Tibial artery (tissue), 4 donors: Measurements from ENCODE around the gene OGFR.

Source experiments
- DNase-seq, 2 donors: peaks; one replicate each; pipeline ENCODE4 v3.0.0-alpha.2; 2019
- H3K27ac ChIP-seq, 2 donors: fragments of 200-600 bp; sonication (generic) in 1 of 2; 1 replicate in 1 of 2; 2 replicates in 1 of 2; pipeline ENCODE4 v1.5.1; 2018 to 2019; ENCODE audit warnings: mild to moderate bottlenecking in 1 of 2
- H3K27me3 ChIP-seq, 2 donors: fragments of 200-600 bp; sonication (generic) in 1 of 2; one replicate each; pipeline versions ENCODE4 v1.5.1 to v1.6.0; 2016 to 2019
- H3K36me3 ChIP-seq, 3 donors: fragments of 200-600 bp; sonication (generic) in 2 of 3; one replicate each; pipeline ENCODE4 v1.5.1; 2016 to 2019; ENCODE audit warnings: mild to moderate bottlenecking in 2 of 3
- H3K4me1 ChIP-seq, 4 donors: fragments of 200-600 bp; sonication (generic) in 2 of 4; 1 replicate in 3 of 4; 2 replicates in 1 of 4; pipeline ENCODE4 v1.5.1; 2016 to 2019
- H3K4me3 ChIP-seq, 2 donors: fragments of 200-600 bp; sonication (generic) in 1 of 2; 1 replicate in 1 of 2; 2 replicates in 1 of 2; pipeline ENCODE4 v1.5.1; 2018 to 2019; ENCODE audit warnings: mild to moderate bottlenecking in 2 of 2
- H3K9me3 ChIP-seq, 3 donors: fragments of 200-600 bp; sonication (generic) in 1 of 3; one replicate each; pipeline ENCODE4 v1.5.1; 2016 to 2019
- intact Hi-C: fragments of 100-400 bp; cut with DNase I; formaldehyde crosslinking; loops from one replicate; pipeline ENCODE4 v1.15.0; 2023; ENCODE audit warnings: low total_unique reads
- TF ChIP-seq, protein P1 (sequence below), 2 experiments: fragments of 200-600 bp in 1 of 2; fragments of 450-650 bp in 1 of 2; IDR thresholded peaks; one replicate each; pipeline ENCODE4 v1.5.1; 2017 to 2019; ENCODE audit warnings: antibody characterized with exemption in 2 of 2, mild to moderate bottlenecking in 1 of 2, moderate library complexity in 1 of 2

Gene OGFR

GRCh38 chr20:62763404-62763803, 41.2 kb upstream of the OGFR start:
- DNase-seq, result no peak
- H3K4me1 ChIP-seq, result peaks cover 0 to under 1% (median 0%) of the 10 kb centered on the region in 4 donors
- H3K27me3 ChIP-seq, result peaks cover 0 to 93% of the 10 kb centered on the region in 2 donors
- H3K4me3 ChIP-seq, result no peak overlapping the region
- intact Hi-C loops, result no loop called here
- no peaks in the 10 kb centered on the region for H3K9me3 ChIP-seq
- H3K27ac ChIP-seq, result no peak overlapping the region
- H3K36me3 ChIP-seq, result no peaks in the 10 kb centered on the region
- TF ChIP-seq, protein P1, sequence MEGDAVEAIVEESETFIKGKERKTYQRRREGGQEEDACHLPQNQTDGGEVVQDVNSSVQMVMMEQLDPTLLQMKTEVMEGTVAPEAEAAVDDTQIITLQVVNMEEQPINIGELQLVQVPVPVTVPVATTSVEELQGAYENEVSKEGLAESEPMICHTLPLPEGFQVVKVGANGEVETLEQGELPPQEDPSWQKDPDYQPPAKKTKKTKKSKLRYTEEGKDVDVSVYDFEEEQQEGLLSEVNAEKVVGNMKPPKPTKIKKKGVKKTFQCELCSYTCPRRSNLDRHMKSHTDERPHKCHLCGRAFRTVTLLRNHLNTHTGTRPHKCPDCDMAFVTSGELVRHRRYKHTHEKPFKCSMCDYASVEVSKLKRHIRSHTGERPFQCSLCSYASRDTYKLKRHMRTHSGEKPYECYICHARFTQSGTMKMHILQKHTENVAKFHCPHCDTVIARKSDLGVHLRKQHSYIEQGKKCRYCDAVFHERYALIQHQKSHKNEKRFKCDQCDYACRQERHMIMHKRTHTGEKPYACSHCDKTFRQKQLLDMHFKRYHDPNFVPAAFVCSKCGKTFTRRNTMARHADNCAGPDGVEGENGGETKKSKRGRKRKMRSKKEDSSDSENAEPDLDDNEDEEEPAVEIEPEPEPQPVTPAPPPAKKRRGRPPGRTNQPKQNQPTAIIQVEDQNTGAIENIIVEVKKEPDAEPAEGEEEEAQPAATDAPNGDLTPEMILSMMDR (IDR thresholded peaks at IDR 0.05), result no peak

DNA sequence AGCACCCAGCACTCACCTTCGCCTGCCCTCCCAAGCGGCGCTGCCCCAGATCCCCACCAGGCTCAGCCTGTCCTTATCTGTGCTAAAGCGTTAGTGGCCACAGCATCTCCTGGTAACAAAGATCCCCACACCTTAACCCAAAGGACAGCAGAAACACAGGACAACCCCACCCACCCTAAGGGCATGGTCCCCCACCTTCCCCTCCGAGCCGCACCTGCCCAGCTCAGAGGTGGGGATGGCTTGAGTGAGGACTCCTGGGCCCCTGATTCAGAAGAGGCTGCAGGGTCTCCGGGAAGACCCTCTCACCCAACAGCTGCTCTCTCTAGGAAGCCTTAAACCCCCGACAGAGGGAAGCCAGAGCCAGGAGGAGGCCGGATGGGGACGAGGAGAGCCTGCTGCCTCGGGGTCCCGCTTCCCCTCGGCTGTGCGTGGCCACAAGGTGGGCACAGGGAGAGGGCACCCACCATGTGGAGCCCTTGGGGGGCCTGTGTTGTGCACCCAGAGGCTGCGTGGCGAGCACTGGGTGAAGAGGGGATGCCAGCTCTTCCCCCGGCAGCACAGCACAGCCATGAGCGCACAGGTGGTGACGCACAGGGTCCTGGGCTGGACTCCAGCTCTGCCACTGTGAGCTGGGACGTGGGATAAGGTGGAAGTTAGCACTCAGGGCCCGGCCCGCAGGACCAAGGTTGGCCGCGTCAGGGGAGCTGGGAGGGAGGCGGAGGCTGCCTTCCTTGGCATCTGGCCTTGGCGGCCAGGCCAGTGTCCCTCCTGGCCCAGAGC, 40.3 kb upstream of the OGFR start:
- no peak for DNase-seq
- Histone ChIP-seq H3K4me1 (peaks cover 0 to 7% (median 0%) of the 10 kb centered on the region in 4 donors), H3K36me3 (no peaks in the 10 kb centered on the region), H3K27me3 (peaks cover 0 to 90% of the 10 kb centered on the region in 2 donors), H3K9me3 (no peaks in the 10 kb centered on the region), H3K4me3 (no peak overlapping the region), H3K27ac (no peak overlapping the region)
- TF ChIP-seq, protein P1 (IDR thresholded peaks at IDR 0.05), result no peak
- intact Hi-C loops, result no loop called here

GRCh38 chr20:62765021-62765420, 39.6 kb upstream of the OGFR start:
- no peak for DNase-seq
- Histone ChIP-seq H3K4me3 (no peak overlapping the region), H3K36me3 (no peaks in the 10 kb centered on the region), H3K27ac (no peak overlapping the region), H3K9me3 (no peaks in the 10 kb centered on the region), H3K27me3 (peaks cover 0 to 94% of the 10 kb centered on the region in 2 donors), H3K4me1 (peaks cover 0 to 7% (median 0%) of the 10 kb centered on the region in 4 donors)
- TF ChIP-seq, protein P1 (IDR thresholded peaks at IDR 0.05), result no peak
- intact Hi-C loops, result loop anchor here (5.0 kb wide), 1 partner anchor 492 kb away; no protein-coding TSS in a partner anchor

DNA sequence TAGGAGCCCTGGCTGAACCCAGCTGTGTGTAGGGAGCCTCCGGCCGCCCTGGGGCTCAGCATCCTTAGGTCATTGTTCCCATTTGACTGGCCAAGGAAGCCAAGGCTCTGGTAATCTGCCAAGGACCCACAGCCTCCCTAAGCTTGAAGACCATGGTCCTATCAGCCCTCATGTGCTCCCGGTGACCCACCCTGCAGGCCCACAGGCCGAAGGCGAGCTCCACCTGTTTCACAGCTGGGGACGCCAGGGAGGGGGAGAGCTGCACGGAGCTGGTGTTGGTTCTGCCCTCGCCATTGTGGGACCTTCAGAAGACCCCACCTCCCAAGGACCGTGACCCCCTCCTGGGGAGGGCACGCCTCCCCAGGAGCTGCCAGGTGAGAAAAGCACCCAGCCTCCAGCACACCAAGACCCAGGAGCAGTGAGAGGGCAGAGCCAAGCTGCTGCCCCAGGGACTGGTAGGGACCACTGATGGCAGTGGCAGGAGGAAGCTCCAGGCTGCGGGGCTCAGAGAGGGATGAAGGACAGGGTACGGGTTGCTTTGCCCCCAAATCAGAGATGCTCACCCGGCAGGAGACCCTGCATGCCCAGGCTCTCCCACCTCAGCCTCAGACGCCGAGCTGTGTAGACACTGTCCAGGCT, 39.1 kb upstream of the OGFR start:
- intact Hi-C loops, result loop anchor here (5.0 kb wide), 1 partner anchor 492 kb away; no protein-coding TSS in a partner anchor
- TF ChIP-seq, protein P1 (IDR thresholded peaks at IDR 0.05), result no peak
- no peak overlapping the region for H3K4me3 ChIP-seq
- no peak overlapping the region for H3K27ac ChIP-seq
- H3K4me1 ChIP-seq, result peaks cover 0 to 7% (median 0%) of the 10 kb centered on the region in 4 donors
- no peak for DNase-seq
- H3K36me3 ChIP-seq, result no peaks in the 10 kb centered on the region
- H3K9me3 ChIP-seq, result no peaks in the 10 kb centered on the region
- H3K27me3 ChIP-seq, result peaks cover 0 to 95% of the 10 kb centered on the region in 2 donors

- Histone ChIP-seq H3K36me3 (no peaks in the 10 kb centered on the region), H3K9me3 (no peaks in the 10 kb centered on the region), H3K27ac (no peak overlapping the region), H3K4me3 (no peak overlapping the region), H3K27me3 (peaks cover 0 to 95% of the 10 kb centered on the region in 2 donors), H3K4me1 (peaks cover 0 to 7% (median 0%) of the 10 kb centered on the region in 4 donors)
- DNase-seq, result no peak
- intact Hi-C loops, result loop anchor here (5.0 kb wide), 1 partner anchor 491 kb away; no protein-coding TSS in a partner anchor
- TF ChIP-seq, protein P1 (IDR thresholded peaks at IDR 0.05), result no peak
These were observed 38.6 kb upstream of the OGFR start for GRCh38 chr20:62766071-62766450.
